Panc1 (cell line): ENCODE data around the gene AOC3. TPM values are rescaled to one million over a fixed set of nuclear protein-coding genes. Genes with fewer than 3 reads are reported as not detected.
"Not testable (repeated sequence)": the region's sequence is repeated elsewhere in the genome, so short reads cannot be mapped to it uniquely, and the experiment has no call there.

Source experiments
- ATAC-seq: fragments of 200-7000 bp; cut with Tn5 transposase; 2 replicates; pipeline ENCODE4 v1.9.1; 2020; ENCODE audit warnings: mild to moderate bottlenecking, moderate library complexity
- BruUV-seq: library from RNA; stranded (reverse); fragments of 400-500 nt; replicated peaks from 2 replicates; lab custom pipeline; 2021; lab: Mats Ljungman, UMichigan
- CTCF ChIA-PET: fragments of 300-600 bp; sonication (Branson Sonifier 250); formaldehyde crosslinking; loops from one replicate; lab custom pipeline; 2022; ENCODE audit warnings: antibody characterized with exemption; lab: Charles Lee
- POLR2A ChIA-PET: fragments of 300-600 bp; sonication (Branson Sonifier 250); formaldehyde crosslinking; loops from one replicate; lab custom pipeline; 2022; ENCODE audit warnings: antibody characterized with exemption; lab: Charles Lee
- DNase-seq: peaks from one replicate; pipeline ENCODE4 v3.0.0-alpha.2; 2010; ENCODE audit warnings: low read depth, low spot score
- H3K27ac ChIP-seq: 2 replicates; pipeline ENCODE4 v1.5.1; 2011; ENCODE audit warnings: mild to moderate bottlenecking, low read length, inconsistent platforms
- H3K27me3 ChIP-seq: fragments of 200-500 bp; sonication (Bioruptor generic); 2 replicates; pipeline ENCODE4 v1.6.0; 2014; ENCODE audit warnings: low read length, inconsistent platforms; ENCODE audit not compliant: control insufficient read depth, insufficient read depth
- H3K36me3 ChIP-seq: fragments of 200-500 bp; sonication (Bioruptor generic); 2 replicates; pipeline ENCODE4 v1.5.1; 2014; ENCODE audit warnings: inconsistent platforms, mild to moderate bottlenecking, low read length, moderate library complexity; ENCODE audit not compliant: control insufficient read depth, insufficient read depth
- H3K4me1 ChIP-seq: 2 replicates; pipeline ENCODE4 v1.5.1; 2011; ENCODE audit warnings: inconsistent platforms, mild to moderate bottlenecking, low read length, moderate library complexity; ENCODE audit not compliant: control insufficient read depth, insufficient read depth
- H3K4me3 ChIP-seq, 2 experiments: 2 replicates each; pipeline ENCODE4 v1.5.1; 2011 to 2012; ENCODE audit warnings: low read depth in 2 of 2, low read length in 2 of 2, mild to moderate bottlenecking in 2 of 2, inconsistent platforms in 1 of 2, moderate library complexity in 1 of 2
- H3K9me3 ChIP-seq: fragments of 200-500 bp; sonication (Bioruptor generic); 2 replicates; pipeline ENCODE4 v1.5.1; 2014; ENCODE audit warnings: low read depth, mild to moderate bottlenecking, inconsistent platforms, low read length, moderate library complexity; ENCODE audit not compliant: control insufficient read depth, insufficient read depth
- CTCF ChIP-seq: fragments of 450-650 bp; IDR thresholded peaks from 2 replicates; pipeline ENCODE4 v1.5.1; 2017; ENCODE audit warnings: mild to moderate bottlenecking
- POLR2AphosphoS5 ChIP-seq: IDR thresholded peaks from 2 replicates; pipeline ENCODE4 v1.6.1; 2012; ENCODE audit warnings: mild to moderate bottlenecking, low read depth, low read length, moderate library complexity
- REST ChIP-seq, 2 experiments: IDR thresholded peaks; 2 replicates each; pipeline ENCODE4 v1.6.1; 2011 to 2012; ENCODE audit warnings: low read depth in 2 of 2, control low read depth in 1 of 2, low read length in 1 of 2, mild to moderate bottlenecking in 1 of 2, moderate library complexity in 1 of 2; ENCODE audit not compliant: insufficient read depth in 1 of 2
- SIN3A ChIP-seq: IDR thresholded peaks from 2 replicates; pipeline ENCODE4 v1.6.1; 2012; ENCODE audit warnings: low read depth, mild to moderate bottlenecking, low read length, moderate library complexity, borderline replicate concordance; ENCODE audit not compliant: insufficient read depth
- TCF7L2 ChIP-seq: IDR thresholded peaks from 2 replicates; pipeline ENCODE4 v1.6.1; 2011; ENCODE audit warnings: mild to moderate bottlenecking, low read depth, low read length, inconsistent platforms
- in situ Hi-C: cut with HindIII; loops from 2 replicates; pipeline ENCODE4 v1.10.0; 2016; ENCODE audit warnings: low sequenced_read_pairs, low pct_unique_long_range_greater_than_20kb
- intact Hi-C: fragments of 100-400 bp; cut with micrococcal nuclease; formaldehyde crosslinking; loops from one replicate; pipeline ENCODE4 v1.10.0; 2022; ENCODE audit not compliant: unreplicated experiment
- total RNA-seq: library from RNA; stranded (reverse); gene quantifications from one replicate; pipeline ENCODE4 v1.2.1, GENCODE V29; 2021; ENCODE audit not compliant: unreplicated experiment

The AOC3 gene
- total RNA-seq, 1 experiment from 2014 or later: 0.21 TPM

GRCh38 chr17:42866216-42866615 is 15.2 kb downstream of the AOC3 start:
- TF ChIP-seq SIN3A: no peak
- TF ChIP-seq POLR2AphosphoS5: no peak
- no peak for TF ChIP-seq REST (IDR thresholded peaks at IDR 0.05; ENCODE audit: insufficient read depth in 1 of 2, low read depth in 2 of 2, low read length in 1 of 2)
- TF ChIP-seq TCF7L2: no peak
- no peak for TF ChIP-seq CTCF
- no peaks in the 10 kb centered on the region for H3K9me3 ChIP-seq
- ChIA-PET POLR2A (no interaction called here), CTCF (no interaction called here)
- no peaks in the 10 kb centered on the region for H3K4me1 ChIP-seq
- H3K36me3 ChIP-seq: no peaks in the 10 kb centered on the region
- no peak overlapping the region for H3K27ac ChIP-seq
- ATAC-seq: no peak
- in situ Hi-C loops: no loop called here
- intact Hi-C loops: no loop called here
- no TSS peak for BruUV-seq
- no peak overlapping the region for H3K4me3 ChIP-seq
- H3K27me3 ChIP-seq: no peaks in the 10 kb centered on the region
- DNase-seq: no peak

- ChIA-PET POLR2A (no interaction called here), CTCF (no interaction called here)
- Histone ChIP-seq H3K36me3 (no peaks in the 10 kb centered on the region), H3K4me3 (no peak overlapping the region), H3K27ac (no peak overlapping the region), H3K9me3 (no peaks in the 10 kb centered on the region), H3K4me1 (no peaks in the 10 kb centered on the region), H3K27me3 (no peaks in the 10 kb centered on the region)
- intact Hi-C loops (no loop called here), in situ Hi-C loops (no loop called here)
- BruUV-seq: no TSS peak
- TF ChIP-seq CTCF: no peak
- no peak for TF ChIP-seq TCF7L2
- TF ChIP-seq POLR2AphosphoS5: no peak
- TF ChIP-seq REST (IDR thresholded peaks at IDR 0.05; ENCODE audit: insufficient read depth in 1 of 2, low read depth in 2 of 2, low read length in 1 of 2): no peak
- TF ChIP-seq SIN3A: no peak
- DNase-seq (no peak), ATAC-seq (no peak)
Observed at GRCh38 chr17:42866631-42867575, 15.9 kb downstream of the AOC3 start.

GRCh38 chr17:42867694-42868261 is 16.8 kb downstream of the AOC3 start:
- H3K36me3 ChIP-seq, H3K9me3 ChIP-seq, ATAC-seq, intact Hi-C loops, DNase-seq, H3K4me1 ChIP-seq, POLR2A ChIA-PET, CTCF ChIA-PET, H3K4me3 ChIP-seq, H3K27me3 ChIP-seq, H3K27ac ChIP-seq, in situ Hi-C loops, BruUV-seq: not testable (repeated sequence)
